Caco-2 (cell line): ENCODE data around the gene AKNA. TPM values are rescaled to one million over a fixed set of nuclear protein-coding genes. Genes with fewer than 3 reads are reported as not detected.

Source experiments
- BruUV-seq: library from RNA; stranded (reverse); fragments of 400-500 nt; replicated peaks from 2 replicates; lab custom pipeline; 2021; lab: Mats Ljungman, UMichigan
- CTCF ChIA-PET: fragments of 300-600 bp; sonication (Branson Sonifier 250); formaldehyde crosslinking; loops from one replicate; lab custom pipeline; 2022; ENCODE audit warnings: antibody characterized with exemption; lab: Charles Lee
- POLR2A ChIA-PET: fragments of 300-600 bp; sonication (Branson Sonifier 250); formaldehyde crosslinking; loops from one replicate; lab custom pipeline; 2022; ENCODE audit warnings: antibody characterized with exemption; lab: Charles Lee
- DNase-seq, 2 experiments: peaks; one replicate each; pipeline versions ENCODE4 v3.0.0 to v3.0.0-alpha.2; 2020 to 2022
- H3K27me3 ChIP-seq: replicated peaks from 2 replicates; pipeline ENCODE4 v1.6.0; 2011; ENCODE audit warnings: low read length; ENCODE audit not compliant: control insufficient read depth, insufficient read depth
- H3K36me3 ChIP-seq: 2 replicates; pipeline ENCODE4 v1.5.1; 2011; ENCODE audit warnings: low read length; ENCODE audit not compliant: control insufficient read depth, insufficient read depth
- H3K4me1 ChIP-seq: fragments of 250-450 bp; sonication (Bioruptor Pico); 2 replicates; pipeline ENCODE4 v1.5.1; 2020; ENCODE audit warnings: mild to moderate bottlenecking
- H3K4me3 ChIP-seq: 2 replicates; pipeline ENCODE4 v1.5.1; 2011; ENCODE audit warnings: low read depth, mild to moderate bottlenecking, control low read depth, low read length
- H3K9me3 ChIP-seq: fragments of 250-450 bp; sonication (Bioruptor Pico); 2 replicates; pipeline ENCODE4 v1.5.1; 2020; ENCODE audit warnings: mild to moderate bottlenecking, moderate library complexity
- H3K27ac Mint-ChIP-seq: one replicate; pipeline ENCODE4 v1.8.0; 2022; ENCODE audit warnings: mixed read lengths; ENCODE audit not compliant: unreplicated experiment
- H3K27me3 Mint-ChIP-seq: one replicate; pipeline ENCODE4 v1.8.0; 2022; ENCODE audit warnings: mixed read lengths; ENCODE audit not compliant: insufficient read depth, unreplicated experiment
- H3K36me3 Mint-ChIP-seq: one replicate; pipeline ENCODE4 v1.8.0; 2022; ENCODE audit warnings: mild to moderate bottlenecking, mixed read lengths; ENCODE audit not compliant: insufficient read depth, unreplicated experiment
- H3K4me1 Mint-ChIP-seq: one replicate; pipeline ENCODE4 v1.8.0; 2022; ENCODE audit warnings: low read depth, mixed read lengths; ENCODE audit not compliant: unreplicated experiment
- H3K4me3 Mint-ChIP-seq: one replicate; pipeline ENCODE4 v1.8.0; 2022; ENCODE audit warnings: mild to moderate bottlenecking, moderate library complexity, mixed read lengths; ENCODE audit not compliant: unreplicated experiment
- H3K9me3 Mint-ChIP-seq: one replicate; pipeline ENCODE4 v1.8.0; 2022; ENCODE audit warnings: mixed read lengths; ENCODE audit not compliant: unreplicated experiment
- CTCF ChIP-seq, 2 experiments: fragments of 200-600 bp in 1 of 2; IDR thresholded peaks; 1 replicate in 1 of 2; 2 replicates in 1 of 2; pipeline versions ENCODE4 v1.5.1 to v1.8.0; 2011 to 2022; ENCODE audit warnings: antibody characterized with exemption in 1 of 2, control low read depth in 1 of 2, inconsistent platforms in 1 of 2, low read depth in 1 of 2, low read length in 1 of 2, mild to moderate bottlenecking in 1 of 2, moderate library complexity in 1 of 2; ENCODE audit not compliant: insufficient read depth in 1 of 2, severe bottlenecking in 1 of 2, unreplicated experiment in 1 of 2
- intact Hi-C: fragments of 100-400 bp; cut with micrococcal nuclease; formaldehyde crosslinking; loops from one replicate; pipeline ENCODE4 v1.10.0; 2022; ENCODE audit not compliant: unreplicated experiment
- total RNA-seq: library from RNA; stranded (reverse); gene quantifications from 2 replicates; pipeline ENCODE4 v1.2.3, GENCODE V29; 2022

AKNA gene
- total RNA-seq, 1 experiment from 2014 or later = 57.8 TPM

- Mint-ChIP-seq H3K9me3 (no peaks in the 10 kb centered on the region), H3K27ac (no peak overlapping the region), H3K4me3 (no peak overlapping the region), H3K36me3 (no peaks in the 10 kb centered on the region), H3K4me1 (no peaks in the 10 kb centered on the region), H3K27me3 (peaks cover 17% of the 10 kb centered on the region)
- Histone ChIP-seq H3K4me3 (no peak overlapping the region), H3K4me1 (no peaks in the 10 kb centered on the region), H3K36me3 (no peaks in the 10 kb centered on the region), H3K27me3 (no peaks in the 10 kb centered on the region; the same call in 1 of the 2 replicates), H3K9me3 (no peaks in the 10 kb centered on the region)
- peak in 1 of 2 experiments; percentile 21 for DNase-seq
- no peak for TF ChIP-seq CTCF (IDR thresholded peaks at IDR 0.05; ENCODE audit: insufficient read depth in 1 of 2, low read depth in 1 of 2, low read length in 1 of 2, severe bottlenecking in 1 of 2, unreplicated experiment in 1 of 2)
- BruUV-seq = no TSS peak
- ChIA-PET POLR2A (no interaction called here), CTCF (no interaction called here)
- intact Hi-C loops = no loop called here
Measured at GRCh38 chr9:114431770-114432169, 44.0 kb upstream of the AKNA start.

GRCh38 chr9:114431003-114431402 lies 43.2 kb upstream of the AKNA start:
- no peak overlapping the region for H3K4me3 Mint-ChIP-seq
- POLR2A ChIA-PET = no interaction called here
- no peak overlapping the region for H3K4me3 ChIP-seq
- H3K27me3 ChIP-seq = no peaks in the 10 kb centered on the region; the same call in 1 of the 2 replicates
- CTCF ChIA-PET = no interaction called here
- peak in 1 of 2 experiments; percentile 8 for DNase-seq
- no peaks in the 10 kb centered on the region for H3K4me1 ChIP-seq
- TF ChIP-seq CTCF (IDR thresholded peaks at IDR 0.05; ENCODE audit: insufficient read depth in 1 of 2, low read depth in 1 of 2, low read length in 1 of 2, severe bottlenecking in 1 of 2, unreplicated experiment in 1 of 2) = no peak
- peaks cover 17% of the 10 kb centered on the region for H3K27me3 Mint-ChIP-seq
- no TSS peak for BruUV-seq
- no peaks in the 10 kb centered on the region for H3K4me1 Mint-ChIP-seq
- H3K9me3 Mint-ChIP-seq = no peaks in the 10 kb centered on the region
- H3K9me3 ChIP-seq = no peaks in the 10 kb centered on the region
- intact Hi-C loops = no loop called here
- no peak overlapping the region for H3K27ac Mint-ChIP-seq
- H3K36me3 ChIP-seq = no peaks in the 10 kb centered on the region
- no peaks in the 10 kb centered on the region for H3K36me3 Mint-ChIP-seq

- Mint-ChIP-seq H3K9me3 (no peaks in the 10 kb centered on the region), H3K4me3 (no peak overlapping the region), H3K4me1 (no peaks in the 10 kb centered on the region), H3K36me3 (no peaks in the 10 kb centered on the region), H3K27me3 (peaks cover 17% of the 10 kb centered on the region), H3K27ac (no peak overlapping the region)
- no peaks in the 10 kb centered on the region for H3K4me1 ChIP-seq
- no peaks in the 10 kb centered on the region for H3K9me3 ChIP-seq
- no TSS peak for BruUV-seq
- intact Hi-C loops = no loop called here
- no peak for TF ChIP-seq CTCF (IDR thresholded peaks at IDR 0.05; ENCODE audit: insufficient read depth in 1 of 2, low read depth in 1 of 2, low read length in 1 of 2, severe bottlenecking in 1 of 2, unreplicated experiment in 1 of 2)
- H3K36me3 ChIP-seq = no peaks in the 10 kb centered on the region
- CTCF ChIA-PET = no interaction called here
- H3K4me3 ChIP-seq = no peak overlapping the region
- no peaks in the 10 kb centered on the region; the same call in 1 of the 2 replicates for H3K27me3 ChIP-seq
- peak in 1 of 2 experiments; percentile 22 for DNase-seq
- POLR2A ChIA-PET = no interaction called here
Measured at GRCh38 chr9:114430457-114430856, 42.7 kb upstream of the AKNA start.
